GM19239 (cell line): ENCODE measurements around the gene KLHL26.

Source experiments
- DNase-seq: peaks from one replicate; pipeline ENCODE4 v3.0.0; 2011; ENCODE audit warnings: low spot score; ENCODE audit not compliant: insufficient read length
- FAIRE-seq: peaks from 2 replicates; lab custom pipeline; 2011; peaks lifted over from hg19 to GRCh38; lab: Jason Lieb, UNC

Gene KLHL26

DNA sequence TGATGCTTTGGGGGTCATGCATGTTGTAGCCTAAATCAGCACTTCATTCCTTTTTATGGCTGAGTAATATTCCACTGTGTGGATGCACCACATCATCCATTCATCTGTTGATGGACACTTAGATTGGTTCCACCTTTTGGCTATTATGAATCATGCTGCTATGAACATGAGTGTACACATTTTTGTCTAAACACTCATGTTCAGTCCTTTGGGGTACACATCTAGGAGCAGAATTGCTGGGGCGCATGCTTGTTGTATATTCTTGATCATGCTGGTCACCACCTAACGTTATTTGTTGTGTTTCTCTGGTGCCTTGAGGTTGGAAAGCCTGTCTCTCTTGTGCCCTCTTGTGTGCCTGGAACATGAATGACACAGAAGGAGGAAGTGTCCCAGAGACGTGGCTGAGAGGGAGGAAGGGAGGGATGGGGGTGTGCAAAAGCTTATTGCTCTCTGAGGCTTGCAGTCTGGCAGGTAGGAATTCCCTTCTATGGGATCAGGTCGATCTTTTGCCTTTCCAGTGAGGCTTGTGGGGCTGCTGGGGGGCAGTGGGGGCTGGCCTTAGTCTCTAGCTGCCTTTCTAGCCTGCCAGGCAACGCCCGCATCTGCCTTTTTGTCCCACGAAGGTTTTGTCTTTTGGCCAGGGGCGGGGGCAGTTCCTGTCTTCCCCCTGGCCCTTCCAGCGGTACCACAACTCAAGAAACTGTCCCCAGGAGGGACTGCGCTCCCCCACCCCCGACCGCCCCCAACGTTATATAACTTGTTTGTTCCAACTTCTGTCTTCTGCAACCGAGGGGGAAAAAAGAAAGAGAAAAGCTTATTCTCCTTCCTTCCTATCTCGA lies 7.6 kb downstream of the KLHL26 start:
- no peak for DNase-seq
- peak; percentile 48 for FAIRE-seq

DNA sequence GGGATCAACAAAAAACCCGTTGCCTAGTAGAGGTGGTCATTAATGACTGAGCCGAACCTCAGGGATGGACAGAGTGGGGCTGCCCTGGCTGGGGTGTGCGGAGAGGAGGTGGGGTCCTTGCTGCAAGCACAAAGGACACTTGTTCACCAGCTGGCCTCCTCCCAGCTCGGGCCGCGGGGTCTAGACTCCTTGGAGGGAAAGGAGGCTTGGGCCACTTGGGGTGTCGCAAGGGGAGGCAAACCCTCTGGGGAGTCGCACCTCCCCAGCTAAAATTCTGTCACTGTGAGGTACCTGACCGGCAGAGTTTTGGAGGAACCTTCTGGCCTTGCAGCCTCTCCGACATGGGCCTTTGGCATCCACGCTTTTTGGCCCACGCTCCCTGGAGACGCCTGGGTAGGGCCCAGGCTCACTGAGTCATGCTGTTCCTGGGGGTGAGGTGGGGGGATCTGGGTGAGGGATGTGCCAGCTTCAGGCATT lies 8.2 kb downstream of the KLHL26 start:
- no peak for DNase-seq
- no peak for FAIRE-seq

DNA sequence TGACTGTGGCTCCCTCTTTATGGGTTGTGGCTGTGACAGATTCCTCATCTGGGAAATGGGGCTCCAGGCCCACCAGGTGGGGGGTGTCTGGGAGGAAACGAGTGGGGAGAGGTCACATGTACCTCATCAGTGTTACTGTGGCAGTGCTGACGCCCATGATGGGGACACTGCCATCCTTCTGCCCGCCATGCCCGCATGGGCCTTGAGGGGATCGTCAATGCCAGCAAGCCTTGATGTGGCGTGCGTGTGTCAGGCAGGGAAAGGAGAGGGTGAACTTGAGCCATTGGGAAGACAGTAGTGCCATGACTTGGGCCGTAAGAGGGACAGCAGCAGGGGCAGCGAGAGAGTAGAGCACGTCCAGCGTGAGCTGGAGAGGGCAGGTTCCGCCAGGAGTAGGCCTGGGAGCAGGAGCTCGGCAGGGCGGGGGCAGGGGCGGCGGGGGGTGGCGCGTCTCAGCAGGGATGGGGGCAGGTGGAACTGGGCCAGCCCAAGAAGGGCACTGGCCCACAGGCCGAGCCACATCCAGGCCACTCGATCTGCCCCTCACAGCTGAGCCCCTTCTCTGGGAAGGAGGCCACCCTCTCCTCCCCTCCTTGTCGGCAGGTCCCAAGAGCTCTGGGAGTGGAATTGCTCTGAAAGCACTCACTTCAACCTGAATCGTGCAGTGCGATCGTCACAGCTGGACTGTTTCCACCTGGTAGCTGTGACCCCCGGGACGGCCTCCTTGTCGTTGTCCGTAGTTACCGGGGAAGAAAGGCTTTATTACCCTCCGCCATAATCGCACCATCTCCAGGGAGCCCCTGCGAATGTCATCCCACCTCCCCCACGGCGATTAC lies 9.9 kb downstream of the KLHL26 start:
- DNase-seq (no peak), FAIRE-seq (no peak)

DNA sequence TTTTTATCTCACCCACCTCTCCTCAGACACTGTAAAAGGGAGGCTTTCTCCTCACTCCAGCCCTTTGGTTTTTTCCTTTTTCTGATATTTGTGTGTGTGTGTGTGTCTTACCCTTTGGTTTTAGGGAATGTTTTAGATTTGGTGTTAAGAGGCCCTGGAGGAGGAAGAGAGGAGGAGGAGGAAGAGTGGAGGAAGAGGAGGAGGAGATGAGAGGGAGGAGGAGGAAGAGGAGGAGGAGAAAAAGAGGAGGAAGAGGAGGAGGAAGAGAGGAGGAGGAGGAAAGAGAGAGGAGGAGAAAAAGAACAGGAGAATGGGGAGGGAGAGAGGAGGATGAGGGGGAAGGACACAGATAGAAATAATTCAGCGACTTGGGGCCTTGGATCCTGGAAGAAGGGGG lies 10.5 kb downstream of the KLHL26 start:
- FAIRE-seq (no peak), DNase-seq (no peak)

DNA sequence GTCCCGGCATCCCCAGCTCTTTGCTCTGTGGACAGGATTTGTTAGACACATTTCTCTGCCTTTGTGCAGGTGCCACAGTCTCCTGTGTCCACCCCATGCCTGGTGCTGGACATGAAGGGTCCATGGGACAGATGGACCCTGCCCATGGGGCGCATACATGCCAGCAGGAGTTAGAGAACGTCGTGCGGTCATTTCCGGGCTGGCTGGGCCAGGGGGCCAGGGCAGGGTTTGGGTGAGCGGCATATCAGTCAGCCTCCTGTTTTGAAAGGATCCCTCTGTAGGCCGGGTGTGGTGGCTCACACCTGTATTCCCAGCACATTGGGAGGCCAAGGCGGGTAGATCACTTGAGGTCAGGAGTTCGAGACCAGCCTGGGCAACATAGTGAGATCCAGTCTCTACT lies 11.0 kb downstream of the KLHL26 start:
- FAIRE-seq: no peak
- no peak for DNase-seq

DNA sequence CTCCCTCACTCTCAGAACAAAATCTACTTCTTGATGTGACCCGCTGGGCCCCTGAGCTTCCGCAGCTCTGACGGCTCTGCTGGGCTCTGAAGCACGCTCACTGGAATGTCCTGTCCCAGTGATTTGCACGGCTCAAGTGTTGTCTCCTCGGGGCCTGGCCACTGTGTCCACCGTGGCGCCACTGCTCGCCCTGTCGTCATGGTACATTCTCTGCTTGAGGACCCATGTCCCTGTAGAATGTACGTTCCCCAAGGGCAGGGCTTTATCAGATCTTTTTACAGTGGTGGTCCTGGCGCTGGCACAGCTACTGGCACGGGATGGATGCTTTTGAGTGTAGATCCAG lies 12.1 kb downstream of the KLHL26 start:
- FAIRE-seq (no peak), DNase-seq (no peak)

DNA sequence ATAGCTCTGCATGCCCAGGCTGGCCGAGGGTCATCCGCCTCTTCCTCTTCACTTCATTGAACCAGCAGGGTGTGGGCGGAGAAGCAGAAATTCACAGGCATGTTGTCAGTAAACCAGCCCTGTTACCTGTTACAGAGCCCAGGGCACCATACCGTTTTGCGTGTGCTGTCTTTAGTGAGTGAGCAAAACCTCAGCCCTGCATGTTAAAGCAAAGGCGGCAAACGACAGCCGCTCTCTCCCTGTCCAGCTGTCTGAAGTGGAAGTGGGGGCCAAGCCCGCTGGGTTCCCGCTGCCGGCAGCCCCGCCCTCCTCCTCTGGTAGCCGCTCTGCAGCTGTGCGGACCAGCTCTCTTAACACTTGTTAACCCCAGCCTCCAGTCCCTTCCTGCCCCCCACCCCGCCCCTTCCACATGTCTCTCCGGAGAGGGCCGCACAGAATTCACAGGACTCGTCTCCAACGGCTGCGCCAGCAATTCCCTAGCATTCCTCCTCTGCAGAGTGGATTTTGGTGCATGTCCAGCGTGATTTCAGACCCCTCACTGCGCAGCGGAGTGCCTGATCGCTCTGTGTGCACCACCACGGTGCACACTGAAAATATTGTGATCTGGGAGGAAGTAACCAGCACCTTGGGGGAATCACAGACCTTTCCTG lies 12.7 kb downstream of the KLHL26 start:
- FAIRE-seq: no peak

DNA sequence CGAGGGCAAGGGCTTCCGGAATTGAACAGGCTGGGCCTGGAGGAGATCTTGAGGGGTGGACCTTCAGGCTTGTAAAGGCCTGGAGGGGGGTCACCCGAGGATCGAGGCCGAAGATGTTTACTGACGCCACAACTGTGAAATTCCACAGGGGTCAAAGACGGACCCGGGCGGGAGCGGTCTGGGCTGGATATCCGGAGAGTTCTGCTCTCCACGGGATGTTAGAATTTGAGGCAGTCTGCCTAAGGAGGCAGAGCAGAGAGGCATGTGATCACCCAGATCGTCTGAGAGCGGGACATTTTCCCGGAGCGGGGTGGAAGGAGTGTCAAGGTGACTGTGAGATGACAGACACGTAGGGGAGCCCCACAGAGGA lies 13.2 kb downstream of the KLHL26 start:
- DNase-seq: no peak

More for the DNA sequence above, 12.7 kb downstream of the KLHL26 start:
- DNase-seq: no peak

DNA sequence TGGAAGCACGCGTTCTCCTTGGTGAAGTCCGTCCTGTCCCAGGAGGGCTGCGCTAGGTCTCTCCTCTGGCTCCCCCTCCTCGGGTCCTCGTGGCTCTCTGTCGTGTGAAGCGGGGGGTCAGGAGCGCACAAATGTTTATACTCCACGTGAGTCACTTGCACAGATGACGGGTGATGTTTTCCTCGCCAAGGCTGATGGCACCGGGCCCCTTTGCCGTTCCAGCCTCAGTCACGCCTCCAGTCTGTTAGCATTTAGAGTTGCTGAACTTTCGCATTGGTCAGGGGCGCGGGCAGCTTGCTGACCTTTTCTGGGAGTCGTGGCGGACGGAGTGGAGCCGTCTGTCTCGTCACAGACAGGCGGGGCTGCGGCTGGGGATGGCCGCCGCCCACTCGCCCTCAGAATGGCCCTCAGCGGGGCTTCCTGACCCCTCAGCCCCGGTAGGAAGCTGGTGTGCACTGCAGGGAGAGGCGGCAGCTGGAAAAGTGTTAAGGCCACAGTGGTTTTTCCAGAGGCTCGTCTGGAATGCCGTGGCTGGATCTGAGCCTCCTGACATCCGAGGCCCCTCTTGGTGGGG lies 13.7 kb downstream of the KLHL26 start:
- DNase-seq (no peak), FAIRE-seq (no peak)

More for the DNA sequence above, 13.2 kb downstream of the KLHL26 start:
- no peak for FAIRE-seq

DNA sequence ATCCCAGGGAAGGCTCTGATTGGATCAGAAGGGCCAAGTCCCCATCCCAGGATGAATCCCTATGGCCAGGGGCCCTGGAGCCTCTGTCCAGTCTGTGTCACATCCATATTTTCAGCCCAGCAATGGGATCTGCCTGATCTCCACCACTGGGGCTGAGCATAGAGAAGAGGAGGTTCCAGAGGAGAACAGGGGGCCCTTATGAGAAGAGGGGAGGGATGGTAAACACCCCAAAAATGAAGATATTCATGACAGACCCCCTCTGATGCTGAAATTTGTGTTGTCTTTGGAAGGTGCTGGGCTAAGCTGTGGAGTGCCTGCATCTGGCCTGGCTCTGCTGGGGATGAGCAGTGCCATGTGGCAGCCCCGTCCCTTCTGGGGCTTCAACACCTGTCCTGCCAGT lies 14.5 kb downstream of the KLHL26 start:
- no peak for DNase-seq

DNA sequence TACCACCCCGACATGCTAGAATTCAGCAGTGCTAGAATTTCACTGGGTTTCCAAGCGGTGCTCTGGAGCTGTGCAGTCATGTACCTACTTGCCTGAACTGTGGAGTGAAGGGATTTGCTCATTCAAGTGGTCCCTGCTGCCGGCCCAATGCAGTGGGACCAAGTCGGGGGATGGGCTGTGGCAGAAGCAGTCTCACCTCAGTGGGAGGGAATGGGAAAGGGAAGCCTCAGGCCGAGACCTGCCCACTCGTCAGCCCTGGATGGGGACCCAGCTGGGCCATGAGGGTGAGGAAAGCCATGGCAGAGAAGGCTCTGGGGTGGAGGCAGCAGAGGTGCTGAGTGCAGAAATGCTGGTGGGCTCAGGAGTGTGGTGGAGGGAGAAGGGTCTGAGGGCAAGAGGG lies 14.9 kb downstream of the KLHL26 start:
- FAIRE-seq (no peak), DNase-seq (no peak)

More for the DNA sequence above, 14.5 kb downstream of the KLHL26 start:
- FAIRE-seq: no peak

DNA sequence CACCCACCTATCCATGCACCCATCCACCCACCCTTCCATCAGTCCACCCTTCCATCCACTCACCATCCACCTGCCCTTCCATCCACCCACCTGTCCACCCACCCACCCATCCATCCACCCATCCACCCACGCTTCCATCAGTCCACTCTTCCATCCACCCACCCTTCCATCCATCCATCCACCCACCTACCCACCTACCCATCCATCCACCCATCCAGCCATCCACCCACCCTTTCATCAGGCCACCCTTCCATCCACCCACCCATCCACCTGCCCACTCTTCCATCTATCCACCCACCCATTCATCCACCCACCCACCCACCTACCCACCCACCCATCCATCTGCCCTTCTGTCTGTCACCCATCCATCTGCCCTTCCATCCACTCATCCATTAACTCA lies 17.0 kb downstream of the KLHL26 start:
- no peak for DNase-seq
- no peak for FAIRE-seq

DNA sequence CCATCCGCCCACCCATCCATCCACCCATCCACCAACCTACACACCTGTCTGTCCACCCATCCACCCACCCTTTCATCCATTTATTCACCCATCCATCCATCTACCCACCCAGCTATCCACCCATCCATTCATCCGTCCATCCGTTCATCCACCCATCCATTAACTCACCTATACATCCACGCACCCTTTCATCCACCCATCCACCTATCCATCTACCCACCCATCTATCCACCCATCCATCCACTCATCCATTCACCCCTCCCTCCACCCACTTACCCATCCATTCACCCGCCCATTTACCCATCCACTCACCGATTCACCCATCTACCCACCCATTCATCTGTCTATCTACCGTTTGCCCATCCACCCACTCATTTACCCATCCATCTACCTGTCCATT lies 17.6 kb downstream of the KLHL26 start:
- DNase-seq: no peak
- no peak for FAIRE-seq

DNA sequence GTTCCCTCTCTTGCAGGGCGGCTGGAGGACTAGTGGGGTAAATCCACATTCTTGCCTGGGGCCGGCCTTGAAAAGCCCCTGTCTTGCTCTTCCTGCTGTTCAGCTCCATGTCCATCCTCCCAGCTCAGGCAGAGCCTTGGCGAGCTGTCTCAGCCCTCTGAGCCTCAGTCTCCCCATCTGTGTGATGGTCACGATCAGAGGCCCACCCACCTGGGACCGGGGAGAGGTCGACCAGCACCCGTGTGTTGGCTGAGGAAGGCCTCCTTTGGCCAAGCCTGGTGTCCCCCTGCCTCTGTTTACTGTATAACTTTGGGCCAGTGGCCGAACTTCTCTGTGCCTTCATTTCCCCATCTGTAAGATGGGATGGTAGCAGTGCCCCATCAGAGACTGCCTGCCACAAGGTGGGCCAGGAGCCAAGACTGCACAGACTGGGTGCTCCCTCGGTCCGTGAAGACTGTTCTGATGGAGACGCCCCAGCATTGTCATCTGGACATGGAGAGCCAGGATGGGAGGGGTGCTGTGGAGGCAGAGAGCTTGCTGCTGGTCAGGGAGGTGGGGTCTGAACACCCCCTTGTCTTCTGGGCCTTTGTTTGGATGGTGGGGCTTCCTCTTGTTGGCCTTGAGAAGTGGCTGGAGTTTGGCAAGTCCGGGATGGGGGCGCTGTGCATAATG lies 18.5 kb downstream of the KLHL26 start:
- DNase-seq: no peak
- no peak for FAIRE-seq

DNA sequence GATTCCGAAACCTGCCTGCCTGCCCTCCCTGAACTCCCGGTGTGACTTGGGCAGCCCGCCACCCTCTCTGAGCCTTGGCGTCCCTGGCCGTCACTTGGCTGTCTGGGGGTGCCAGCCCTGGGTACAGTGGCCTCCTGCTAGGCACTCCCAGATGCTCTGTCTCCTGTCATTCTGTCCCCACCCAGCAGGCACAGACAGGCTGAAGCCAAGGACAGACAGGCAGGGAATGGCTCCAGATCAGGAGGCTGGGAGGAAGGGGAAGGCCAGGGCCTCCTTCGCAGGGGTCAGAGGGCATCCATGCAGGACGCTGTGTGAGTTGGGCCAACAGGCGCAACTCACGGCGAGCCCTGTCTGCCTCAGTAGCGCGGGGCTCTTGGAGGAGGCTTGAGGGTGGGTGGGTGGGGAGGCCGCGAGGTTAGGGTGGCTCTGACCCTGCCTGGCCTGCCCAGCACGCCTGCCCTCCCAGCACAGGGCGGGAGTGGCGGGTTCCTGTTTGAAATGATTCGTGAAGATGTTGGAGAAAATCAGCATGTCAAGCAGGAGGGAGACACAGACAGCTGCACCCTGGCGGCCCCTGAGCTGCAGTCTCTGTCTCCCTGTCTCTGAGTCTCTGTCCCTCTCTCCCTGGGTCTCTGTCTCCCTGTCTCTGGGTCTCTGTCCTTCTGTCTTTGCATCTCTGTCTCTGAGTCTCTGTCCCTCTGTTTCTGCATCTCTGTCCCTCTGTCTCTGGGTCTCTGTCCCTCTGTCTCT lies 19.7 kb downstream of the KLHL26 start:
- DNase-seq: no peak
- no peak for FAIRE-seq

DNA sequence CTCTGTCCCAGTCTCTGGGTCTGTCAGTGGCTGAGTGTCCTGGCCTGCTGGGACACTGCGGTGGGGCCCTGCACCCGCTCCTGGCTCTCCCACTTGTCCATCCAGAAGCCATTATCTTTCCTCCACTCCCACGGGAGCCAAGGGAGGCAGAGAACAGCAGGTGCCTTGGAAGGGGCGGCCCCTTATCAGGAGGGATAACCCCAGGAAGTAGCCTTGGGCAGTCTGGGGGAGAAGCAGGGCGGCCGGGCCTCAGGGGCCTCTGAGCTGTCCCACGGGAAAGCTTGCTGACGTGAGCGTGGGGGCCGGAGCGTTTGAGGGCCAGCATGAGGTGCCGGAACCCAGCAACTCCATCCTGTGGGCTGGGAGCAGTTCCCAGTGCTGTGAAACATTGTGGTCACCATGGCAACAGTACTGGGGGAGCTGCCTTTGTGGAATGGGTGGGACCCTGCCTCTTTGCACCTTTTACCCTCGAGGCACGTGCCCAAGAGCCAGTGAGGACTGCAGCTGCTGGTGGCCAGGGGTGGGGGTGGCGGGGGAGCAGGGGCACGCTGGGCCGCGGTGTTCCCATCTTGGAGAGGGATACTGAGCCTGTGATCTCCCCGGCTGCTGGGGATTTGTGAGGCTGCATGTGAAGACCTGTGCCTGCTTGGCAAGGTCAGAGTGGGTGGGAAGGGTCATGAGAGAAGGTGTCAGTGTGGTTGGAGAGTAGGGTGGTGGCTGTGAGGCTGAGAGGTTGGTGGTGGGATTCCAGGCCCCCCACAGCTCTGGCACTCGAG lies 20.9 kb downstream of the KLHL26 start:
- DNase-seq: no peak
- FAIRE-seq: no peak

DNA sequence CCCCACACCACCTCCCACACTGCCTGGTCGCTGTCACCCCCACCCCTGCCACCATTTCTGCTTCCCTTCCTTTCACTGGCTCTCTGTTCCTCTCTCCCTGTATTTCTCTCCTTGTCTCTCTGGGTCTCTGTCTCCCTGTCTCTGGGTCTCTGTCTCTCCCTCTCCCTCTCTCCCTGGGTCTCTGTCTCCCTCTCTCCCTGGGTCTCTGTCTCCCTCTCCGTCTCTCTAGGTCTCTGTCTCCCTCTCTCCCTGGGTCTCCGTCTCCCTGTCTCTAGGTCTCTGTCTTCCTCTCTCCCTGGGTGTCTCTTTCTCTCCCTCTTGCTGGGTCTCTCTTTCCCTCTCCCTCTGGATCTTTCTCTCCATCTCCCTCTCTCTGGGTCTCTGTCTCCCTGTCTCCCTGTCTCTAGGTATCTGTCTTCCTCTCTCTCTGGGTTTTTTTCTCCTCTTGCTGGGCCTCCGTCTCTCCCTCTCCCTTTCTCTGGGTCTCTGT lies 21.6 kb downstream of the KLHL26 start:
- FAIRE-seq: no peak
- no peak for DNase-seq

DNA sequence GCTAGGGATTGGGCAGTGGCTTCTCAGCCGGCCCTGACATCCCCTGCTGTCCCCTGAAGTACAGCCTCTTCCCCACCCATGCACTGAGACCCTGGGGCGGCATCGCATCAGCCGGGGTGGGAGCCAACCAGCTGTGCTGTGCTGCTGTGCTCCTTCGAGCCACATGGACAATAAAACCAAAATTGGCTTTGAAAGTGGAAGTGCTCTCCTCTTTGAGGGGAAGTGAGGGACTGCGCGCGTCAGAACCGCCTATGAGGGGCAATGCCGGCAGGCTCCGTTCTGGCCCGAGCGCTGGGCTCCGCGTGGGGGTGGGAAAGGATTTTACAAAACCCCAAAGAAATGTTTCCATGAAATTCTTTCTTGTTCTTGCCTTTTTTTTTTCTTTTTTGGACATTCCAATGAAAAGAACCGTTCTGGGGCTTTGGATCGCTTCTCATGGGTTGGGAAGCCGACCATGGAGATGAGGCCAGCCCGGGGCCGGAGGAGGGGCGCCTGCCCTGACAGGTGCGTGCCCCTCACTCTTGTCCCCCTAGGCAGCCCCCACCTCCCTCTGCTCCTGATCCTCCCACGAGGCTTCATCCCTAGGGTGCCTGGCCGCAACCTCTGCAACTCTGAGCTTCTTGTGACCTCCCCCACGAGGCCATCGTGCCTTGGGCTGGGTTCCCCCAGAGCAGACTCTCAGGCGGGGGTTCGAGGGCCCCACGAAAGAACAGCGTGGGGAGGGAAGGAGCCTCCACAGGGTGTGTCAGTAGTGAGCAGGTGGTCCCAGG lies 22.6 kb downstream of the KLHL26 start:
- DNase-seq (no peak), FAIRE-seq (no peak)
